ENCODE results near the gene TNFSF8.

Gene TNFSF8

GRCh38 chr9:114905170-114905940 lies 25.0 kb downstream of the TNFSF8 start:
- DNase-seq (ENCODE audit: low read depth) = no peak

GRCh38 chr9:114902786-114903524 lies 27.4 kb downstream of the TNFSF8 start:
- no peak for DNase-seq (ENCODE audit: low read depth)

DNA sequence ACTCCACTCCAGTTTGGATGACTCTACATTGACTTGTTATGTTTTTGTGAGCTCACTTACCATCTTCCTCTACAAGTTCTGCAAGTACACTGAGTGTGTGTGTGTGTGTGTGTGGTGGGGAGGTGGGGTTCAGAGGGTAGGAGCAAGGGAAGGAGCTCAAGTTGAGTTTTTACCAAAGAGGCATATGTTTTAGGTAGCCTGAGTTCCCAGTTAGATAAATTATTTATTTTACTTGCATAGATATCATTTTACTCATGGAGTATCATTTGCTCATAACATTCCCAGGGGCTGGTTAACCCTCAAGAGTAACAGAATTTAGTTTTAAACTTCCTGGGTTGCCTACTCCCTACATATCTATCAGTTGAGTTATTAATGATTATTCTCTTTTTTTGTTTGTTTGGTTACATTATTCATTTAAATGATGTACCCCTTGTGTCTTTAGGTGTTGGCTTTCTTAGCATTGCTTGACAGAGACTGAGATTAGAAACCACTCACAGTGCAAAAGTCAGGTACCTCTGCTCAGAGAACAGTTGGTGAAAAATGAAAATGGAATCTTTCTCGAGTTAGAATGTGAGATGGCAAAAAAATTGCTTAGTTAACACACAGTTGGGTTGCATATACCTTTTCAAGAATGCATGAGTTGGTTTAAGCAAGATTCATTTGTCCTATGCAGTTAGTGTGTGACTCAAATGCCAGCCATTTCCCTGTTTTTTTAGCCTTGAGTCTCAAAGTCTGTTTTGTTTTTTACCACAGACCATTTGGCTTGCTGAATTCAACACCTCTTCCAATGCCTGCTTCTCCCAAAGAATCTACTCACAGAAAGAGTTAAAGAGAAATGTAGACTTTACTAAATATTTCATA lies 29.2 kb downstream of the TNFSF8 start:
- DNase-seq (ENCODE audit: low read depth) = no peak

DNA sequence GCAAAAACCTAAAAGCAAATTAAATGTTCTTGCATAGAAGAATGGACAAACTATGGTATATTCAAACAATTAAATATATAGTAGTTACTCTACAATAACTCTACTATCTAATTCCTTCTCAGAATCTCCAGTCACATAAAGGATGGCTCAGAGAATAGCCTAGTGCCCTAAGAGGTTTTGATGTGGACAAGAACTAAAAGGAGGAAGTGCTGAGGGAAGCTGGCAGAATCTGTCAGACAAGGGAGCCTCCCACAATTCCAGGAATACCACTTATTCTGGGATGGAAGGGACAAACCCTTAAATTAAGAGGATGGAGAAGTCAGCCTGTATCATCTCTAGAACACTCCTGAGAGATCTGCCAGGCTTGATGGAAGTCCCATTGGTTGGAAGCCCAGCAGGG lies 30.4 kb downstream of the TNFSF8 start:
- DNase-seq (ENCODE audit: low read depth) = no peak

GRCh38 chr9:114899461-114899860 lies 30.9 kb downstream of the TNFSF8 start:
- no peak for DNase-seq (ENCODE audit: low read depth)

DNA sequence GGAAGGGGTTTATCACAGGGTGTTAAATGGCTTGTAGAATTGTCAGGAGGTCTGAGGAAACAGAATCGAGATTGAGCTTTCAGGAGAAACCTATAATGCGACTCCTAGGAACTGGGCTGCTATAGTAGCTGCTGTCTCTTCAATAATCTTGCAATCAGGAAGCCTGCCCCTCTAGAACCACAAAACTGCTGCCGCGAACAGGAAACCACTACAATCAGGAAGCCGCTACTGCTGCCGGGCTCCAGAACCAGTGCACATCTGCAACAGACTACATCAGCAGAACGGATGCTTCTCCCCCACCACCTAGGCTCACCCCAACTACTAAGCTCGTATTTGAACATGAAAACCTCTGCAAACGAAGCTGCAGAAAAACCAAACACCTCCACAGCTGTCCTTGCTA lies 31.6 kb downstream of the TNFSF8 start:
- no peak for DNase-seq (ENCODE audit: low read depth)

- DNase-seq (ENCODE audit: low read depth) = no peak
Observed at GRCh38 chr9:114897196-114897595, 33.2 kb downstream of the TNFSF8 start.

- no peak for DNase-seq (ENCODE audit: low read depth)
Observed at GRCh38 chr9:114896344-114896743, 34.0 kb downstream of the TNFSF8 start.

DNA sequence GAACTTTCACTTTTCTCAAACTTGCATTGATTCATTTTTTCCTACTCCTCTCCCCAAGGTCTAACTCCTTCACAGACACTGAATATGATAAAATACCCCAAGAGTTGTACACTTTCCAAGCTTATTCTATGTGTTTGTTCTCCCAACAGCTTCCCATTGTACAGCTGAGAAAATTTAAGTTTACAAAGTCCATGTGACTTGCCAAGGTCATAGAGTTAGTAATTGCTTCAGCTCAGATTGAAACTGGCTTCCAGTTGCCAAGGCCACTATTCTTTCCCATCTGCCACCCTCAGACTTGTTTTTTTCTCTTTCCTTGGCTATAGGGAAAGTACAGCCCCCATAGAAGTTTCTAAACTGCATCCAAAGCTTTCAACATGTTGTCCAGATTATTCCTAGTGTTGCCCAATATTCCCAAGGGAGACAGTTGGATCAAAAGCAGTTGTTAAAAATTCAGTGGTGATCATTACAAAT lies 34.8 kb downstream of the TNFSF8 start:
- no peak for DNase-seq (ENCODE audit: low read depth)

DNA sequence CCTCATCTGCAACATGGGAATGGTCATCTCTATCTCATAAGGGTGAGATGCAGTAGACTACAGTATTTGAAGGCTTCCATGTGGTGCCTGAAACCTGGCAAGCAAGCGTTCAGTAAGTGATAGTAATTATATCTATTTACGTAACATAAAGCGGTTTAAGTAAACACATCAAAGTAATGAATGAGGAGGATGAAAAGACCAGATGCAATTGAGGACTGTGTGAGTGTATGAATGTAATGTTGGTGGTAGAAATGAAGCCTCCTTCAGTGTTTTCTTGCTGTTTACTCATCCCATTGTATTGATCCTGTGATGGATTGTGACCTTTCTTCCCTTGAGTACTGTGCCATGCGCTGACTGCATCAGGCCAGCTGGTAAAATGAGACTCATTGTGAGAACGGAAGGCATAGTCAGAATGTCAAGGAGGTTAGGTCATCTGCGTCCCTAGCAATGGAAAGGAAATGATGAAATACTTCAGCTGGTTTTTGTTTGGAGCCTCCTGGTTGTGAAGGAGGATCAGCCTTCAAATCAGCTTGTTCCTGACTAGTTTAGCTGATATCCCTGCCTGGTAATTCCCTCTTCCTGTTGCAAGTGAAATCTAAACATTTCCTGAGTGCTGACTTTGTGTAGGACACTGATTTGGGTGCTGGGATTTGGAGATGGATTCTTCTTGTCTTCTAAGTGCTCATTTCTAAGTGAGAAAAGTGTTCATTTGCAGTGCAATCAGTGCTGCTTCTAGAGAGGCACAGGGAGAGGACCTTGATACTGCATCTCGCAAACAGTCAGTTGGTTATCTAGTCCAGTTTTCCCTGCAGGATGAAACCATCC lies 35.6 kb downstream of the TNFSF8 start:
- peak; percentile 90 for DNase-seq (ENCODE audit: low read depth)

DNA sequence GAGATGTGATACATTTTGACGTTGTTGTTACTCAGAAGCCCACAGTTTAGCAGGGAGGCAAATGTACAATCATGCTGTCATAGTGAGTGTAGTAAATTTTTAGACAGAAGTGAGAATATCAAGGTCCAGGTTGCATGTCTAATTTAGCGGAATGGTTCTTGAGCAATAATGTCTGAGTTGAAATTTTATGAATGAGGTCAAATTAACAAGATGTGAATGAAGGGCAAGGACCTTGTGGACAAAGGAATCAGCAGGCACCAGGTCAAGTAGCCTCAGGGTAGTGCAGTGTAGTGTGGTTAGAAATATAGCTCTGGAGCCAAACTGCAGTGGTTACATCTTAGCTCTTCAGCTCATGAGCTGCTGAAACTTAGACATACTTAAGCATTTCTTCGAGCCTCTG lies 36.2 kb downstream of the TNFSF8 start:
- DNase-seq (ENCODE audit: low read depth) = no peak

DNA sequence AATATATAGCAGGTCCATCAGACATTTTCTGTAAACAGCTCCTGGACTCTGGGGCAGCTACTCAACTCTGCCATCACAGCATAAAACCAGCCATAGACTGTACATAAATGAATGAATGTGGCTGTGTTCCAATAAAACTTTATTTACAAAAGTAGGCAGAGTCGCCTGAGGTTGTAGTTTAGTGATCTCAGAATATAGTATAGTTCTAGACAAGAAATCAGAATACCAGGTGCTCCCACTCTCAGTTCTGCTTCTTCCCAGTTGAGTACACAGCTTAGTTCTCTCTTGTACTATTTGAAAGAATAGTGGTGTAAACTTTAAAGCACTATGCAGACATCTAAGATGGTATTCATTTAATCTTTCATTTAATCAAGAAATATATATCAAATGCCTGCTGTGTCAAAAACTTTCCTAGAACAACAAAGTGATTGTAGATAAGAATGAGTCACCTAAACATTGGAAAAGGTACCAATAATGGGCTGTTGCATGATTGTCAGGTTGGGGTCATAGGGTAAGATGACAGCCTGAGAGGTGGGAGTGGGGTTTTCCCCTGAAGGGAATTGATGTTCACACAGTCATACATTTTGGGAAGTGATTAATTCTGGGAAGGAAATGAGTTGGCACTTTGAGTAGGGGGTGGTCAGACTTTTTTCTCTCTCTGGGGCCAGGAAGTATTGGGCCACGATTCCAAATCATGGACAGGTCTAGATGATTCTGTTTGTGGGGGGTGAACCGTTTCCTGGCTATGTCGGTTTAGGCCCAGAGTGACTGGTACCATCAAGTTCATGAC lies 37.0 kb downstream of the TNFSF8 start:
- DNase-seq (ENCODE audit: low read depth) = no peak

- no peak for DNase-seq (ENCODE audit: low read depth)
Observed at GRCh38 chr9:114889802-114890224, 40.6 kb downstream of the TNFSF8 start.

DNA sequence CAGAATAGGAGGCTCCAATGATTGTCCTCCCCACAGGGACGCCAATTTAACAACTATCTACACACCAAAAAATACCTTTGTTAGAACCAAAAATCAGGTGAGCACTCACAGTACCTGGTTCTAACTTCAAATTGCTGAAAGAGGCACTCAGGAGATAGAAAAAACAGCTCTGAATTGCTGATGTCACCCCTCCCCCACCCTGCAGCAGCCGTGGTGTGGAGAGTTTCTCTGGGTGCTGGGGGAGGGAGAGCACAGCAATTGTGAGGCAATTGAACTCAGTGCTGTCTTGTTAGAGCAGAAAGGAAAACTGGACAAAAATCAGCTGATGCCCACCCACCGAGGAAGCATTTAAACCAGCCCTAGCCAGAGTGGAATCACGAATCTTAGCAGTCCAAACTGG lies 41.8 kb downstream of the TNFSF8 start:
- DNase-seq (ENCODE audit: low read depth) = no peak

GRCh38 chr9:114887963-114888362 lies 42.4 kb downstream of the TNFSF8 start:
- DNase-seq (ENCODE audit: low read depth) = no peak

DNA sequence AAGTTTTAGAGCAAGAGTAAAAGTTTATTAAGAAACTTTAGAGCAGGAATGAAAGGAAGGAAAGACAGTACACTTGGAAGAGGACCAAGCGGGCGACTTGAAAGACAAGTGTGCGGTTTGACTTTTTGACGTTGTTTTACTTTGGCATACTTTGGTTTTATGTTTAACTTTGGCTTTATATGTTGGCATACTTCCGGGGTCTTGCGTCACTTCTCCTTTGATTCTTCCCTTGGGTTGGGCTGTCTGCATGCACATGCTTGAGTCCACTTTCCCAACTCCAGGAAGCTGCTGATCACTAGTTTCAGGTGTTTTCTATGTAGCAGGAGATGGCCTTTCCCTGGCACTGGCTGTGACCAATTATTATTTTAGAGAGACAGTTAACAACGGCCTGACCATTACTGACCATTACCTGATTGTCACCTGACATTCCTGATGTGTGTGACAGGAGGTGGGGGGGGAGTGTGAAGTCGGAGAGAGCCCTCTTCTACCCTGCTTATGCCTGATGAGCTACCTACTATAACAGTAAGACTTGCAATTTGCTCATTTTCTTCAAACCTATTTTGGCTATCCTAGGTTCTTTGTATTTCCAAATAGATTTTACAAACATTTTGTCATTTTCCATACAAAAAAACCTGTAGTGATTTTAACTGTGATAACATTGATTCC lies 45.5 kb downstream of the TNFSF8 start:
- no peak for DNase-seq (ENCODE audit: low read depth)

DNA sequence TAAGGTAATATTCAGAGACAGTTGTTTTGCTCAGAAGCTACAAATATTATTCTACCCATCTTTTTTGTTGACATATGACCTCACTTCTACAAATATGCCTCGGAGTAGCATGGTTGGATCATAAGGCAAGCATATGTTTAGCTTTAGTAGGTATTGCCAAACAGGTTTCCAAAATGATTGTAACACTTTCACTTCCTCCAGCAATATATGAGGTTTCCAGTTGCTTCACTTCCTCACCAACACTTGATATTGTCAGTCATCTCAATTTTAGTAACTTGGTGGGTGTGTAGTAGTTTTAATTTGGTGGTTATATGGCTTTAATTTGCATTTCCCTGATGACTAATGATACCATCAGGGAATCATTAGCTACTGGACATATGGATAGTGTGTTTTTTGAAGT lies 46.7 kb downstream of the TNFSF8 start:
- no peak for DNase-seq (ENCODE audit: low read depth)

DNA sequence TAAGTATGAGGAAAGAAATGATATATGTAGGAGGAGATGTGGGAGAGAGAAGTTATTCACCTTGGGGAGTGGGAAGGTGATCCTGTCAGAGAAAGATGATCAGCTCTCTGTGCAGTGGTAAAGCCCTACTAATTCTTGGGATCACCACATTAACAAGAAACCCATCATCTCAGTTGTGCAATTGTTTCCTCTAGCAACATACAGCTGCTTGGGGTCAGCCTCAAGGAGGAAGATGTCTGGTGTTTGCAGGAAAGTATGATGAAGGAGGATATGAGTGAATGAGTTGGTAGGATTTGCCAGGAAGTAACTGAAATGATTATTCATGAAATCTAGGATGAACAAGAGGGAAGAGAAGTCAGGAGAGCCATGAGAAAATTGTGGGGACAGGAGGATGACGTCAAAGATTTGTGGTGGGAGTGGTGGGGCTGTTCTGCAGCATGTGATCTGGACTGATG lies 50.1 kb downstream of the TNFSF8 start:
- no peak for DNase-seq (ENCODE audit: low read depth)

DNA sequence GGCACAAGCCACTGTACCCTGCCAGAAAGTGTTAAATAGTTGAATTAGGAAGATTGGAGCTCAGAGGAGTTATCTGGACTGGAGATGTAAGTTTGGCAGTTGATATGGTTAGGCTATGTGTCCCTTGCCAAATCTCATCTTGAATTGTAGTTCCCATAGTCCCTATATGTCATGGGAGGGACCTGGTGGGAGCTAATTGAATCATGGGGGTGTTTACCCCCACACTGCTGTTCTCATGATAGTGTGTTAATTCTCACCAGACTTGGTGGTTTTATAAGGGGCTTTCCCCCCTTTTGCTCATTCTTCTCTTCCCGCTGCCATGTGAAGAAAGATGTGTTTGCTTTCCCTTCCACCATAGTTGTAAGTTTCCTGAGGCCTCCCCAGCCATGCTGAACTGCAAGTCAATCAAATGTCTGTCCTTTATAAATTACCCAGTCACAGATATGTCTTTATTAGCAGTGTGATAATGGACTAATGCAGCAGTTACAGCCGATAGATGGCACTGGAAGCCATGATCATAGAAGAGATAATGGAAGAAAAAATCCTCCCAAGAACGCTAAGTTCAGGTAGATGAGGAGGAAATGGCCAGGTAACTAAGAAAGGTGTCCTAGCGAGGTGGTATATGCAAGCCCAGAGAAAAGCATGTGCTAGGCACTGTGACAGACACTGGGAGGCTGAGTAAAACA lies 51.4 kb downstream of the TNFSF8 start:
- DNase-seq (ENCODE audit: low read depth) = no peak

GRCh38 chr9:114869845-114870244 lies 60.5 kb downstream of the TNFSF8 start:
- no peak for DNase-seq (ENCODE audit: low read depth)

All from stromal cell of bone marrow (primary cell).